Measurements from ENCODE around the gene DGKB. TPM values are rescaled to one million over a fixed set of nuclear protein-coding genes. Genes with fewer than 3 reads are reported as not detected.

Gene DGKB
- total and polyA plus RNA-seq, 2 of the 8 experiments (the other 6 are each of a cell fraction or from before 2014, with no cell fraction given), result 1.9 to 2.6 TPM

GRCh38 chr7:14834456-14834855 is 68.1 kb downstream of the DGKB start:
- no peak overlapping the region for H4K5ac ChIP-seq (ENCODE audit: insufficient read length, low read depth, low read length)
- H2BK15ac ChIP-seq (ENCODE audit: low read length), result no peak overlapping the region
- no peaks in the 10 kb centered on the region for H3K27me3 ChIP-seq (replicated peaks in 1 of 4; ENCODE audit: control insufficient read depth in 3 of 4, extremely low read depth in 1 of 4, insufficient read depth in 3 of 4, low read length in 3 of 4)
- no peak overlapping the region for H3K27ac ChIP-seq (ENCODE audit: low read depth, low read length)
- ChIA-PET POLR2A (ENCODE audit: partially characterized antibody) (no interaction called here), CTCF (ENCODE audit: partially characterized antibody) (interaction anchor here (1.1 to 1.6 kb wide), 3 partner anchors 63 to 116 kb away, joined by 3 to 5 read pairs (median 5); no protein-coding TSS in a partner anchor)
- no peak overlapping the region for H3K56ac ChIP-seq (replicated peaks; ENCODE audit: insufficient read length, low read depth, low read length)
- H2AK5ac ChIP-seq (ENCODE audit: low read depth, low read length), result no peak overlapping the region
- H2BK20ac ChIP-seq (ENCODE audit: low read length), result no peak overlapping the region
- peak; percentile 55 for FAIRE-seq
- no peaks in the 10 kb centered on the region for H3K36me3 ChIP-seq (ENCODE audit: control insufficient read depth in 2 of 4, insufficient read depth in 4 of 4, low read length in 3 of 4)
- no peak overlapping the region for H4K91ac ChIP-seq (replicated peaks; ENCODE audit: insufficient read length, low read length)
- no peaks in the 10 kb centered on the region for H3K79me2 ChIP-seq (ENCODE audit: control insufficient read depth in 1 of 2, insufficient read depth in 2 of 2, low read length in 2 of 2)
- no peak overlapping the region for H3K14ac ChIP-seq (ENCODE audit: insufficient read length)
- peak overlapping the region; percentile 86 for H2BK12ac ChIP-seq (ENCODE audit: low read depth, low read length)
- H3K18ac ChIP-seq (ENCODE audit: extremely low read depth, low read length), result peak overlapping the region; percentile 26; the same call in 1 of the 2 replicates
- no peaks in the 10 kb centered on the region for H3K9me3 ChIP-seq (ENCODE audit: insufficient read depth in 2 of 2, low read depth in 1 of 2, low read length in 1 of 2)
- no peak overlapping the region for H3K23ac ChIP-seq (ENCODE audit: insufficient read length)
- H3K4ac ChIP-seq (replicated peaks; ENCODE audit: insufficient read length, low read depth, low read length), result no peak overlapping the region
- no peak overlapping the region for H3K4me3 ChIP-seq (ENCODE audit: extremely low read depth in 1 of 4, insufficient read depth in 2 of 4, low read depth in 3 of 4, low read length in 4 of 4)
- 92% methylated on average over 3 of the region's 3 CpGs; no CpG with 5 or more reads in 1 of the 2 experiments for WGBS, 2 experiments (ENCODE audit: extremely low coverage in 1 of 2, insufficient coverage in 1 of 2, insufficient read length in 1 of 2, insufficient replicate concordance in 2 of 2, low coverage in 1 of 2, low lambda C conversion rate in 2 of 2, missing lambda C conversion rate in 1 of 2)
- DNase-seq (ENCODE audit: low read depth in 1 of 2, low spot score in 2 of 2), result no peak
- H3K4me1 ChIP-seq (replicated peaks in 1 of 4; ENCODE audit: control insufficient read depth in 3 of 4, insufficient read depth in 4 of 4, low read length in 3 of 4), result peaks cover 2 to 23% (median 14%) of the 10 kb centered on the region in 4 experiments; a peak in 4 of 7 replicates
- peak overlapping the region; percentile 56; the same call in 1 of the 2 replicates for H2BK5ac ChIP-seq (ENCODE audit: low read depth, low read length)
- H3K23me2 ChIP-seq (ENCODE audit: low read depth, low read length), result no peaks in the 10 kb centered on the region
- no peak overlapping the region for H4K8ac ChIP-seq (ENCODE audit: extremely low read depth, insufficient read depth, low read length)
- H3K79me1 ChIP-seq (ENCODE audit: low read depth, low read length), result no peaks in the 10 kb centered on the region
- peak overlapping the region; percentile 65 for H2BK120ac ChIP-seq (replicated peaks; ENCODE audit: low read depth, low read length)
- no peak overlapping the region for H3K9ac ChIP-seq (replicated peaks in 1 of 4; ENCODE audit: extremely low read depth in 1 of 4, low read depth in 3 of 4, low read length in 3 of 4)
- no peaks in the 10 kb centered on the region for H4K20me1 ChIP-seq (replicated peaks in 1 of 2; ENCODE audit: control insufficient read depth in 1 of 2, insufficient read depth in 2 of 2, low read length in 2 of 2)
- no peak overlapping the region for H2AFZ ChIP-seq (ENCODE audit: low read length)
- peak overlapping the region in 1 of 2 experiments; percentile 2; a peak in 1 of 4 replicates for H3K4me2 ChIP-seq (ENCODE audit: insufficient read depth in 1 of 2, low read depth in 2 of 2, low read length in 2 of 2)
- no peak for TF ChIP-seq EZH2 (IDR thresholded peaks at IDR 0.05; ENCODE audit: low read depth, low read length, severe bottlenecking)
- no peak for TF ChIP-seq POU5F1 (IDR thresholded peaks at IDR 0.05; ENCODE audit: low read depth, low read length)
- no peak for TF ChIP-seq HDAC2 (IDR thresholded peaks at IDR 0.05; ENCODE audit: borderline replicate concordance in 1 of 2, low read depth in 2 of 2, low read length in 2 of 2)
- TF ChIP-seq JUN (IDR thresholded peaks at IDR 0.05; ENCODE audit: low read depth, low read length), result no peak
- no peak for TF ChIP-seq RBBP5 (IDR thresholded peaks at IDR 0.05; ENCODE audit: borderline replicate concordance, low read depth, low read length)
- TF ChIP-seq KDM1A (IDR thresholded peaks at IDR 0.05; ENCODE audit: borderline replicate concordance, low read length), result no peak
- no peak for TF ChIP-seq SIX5 (IDR thresholded peaks at IDR 0.05; ENCODE audit: low read depth, low read length)
- TF ChIP-seq KDM5A (IDR thresholded peaks at IDR 0.05; ENCODE audit: low read length), result no peak
- TF ChIP-seq ATF3 (IDR thresholded peaks at IDR 0.05; ENCODE audit: insufficient read depth, low read depth, low read length), result no peak
- TF ChIP-seq NANOG (IDR thresholded peaks at IDR 0.05; ENCODE audit: insufficient read depth, low read depth, low read length, poor library complexity, severe bottlenecking), result no peak
- TF ChIP-seq ASH2L (IDR thresholded peaks at IDR 0.05; ENCODE audit: low read length), result no peak
- no peak for TF ChIP-seq TEAD4 (IDR thresholded peaks at IDR 0.05; ENCODE audit: low read depth, low read length)
- TF ChIP-seq SP4 (IDR thresholded peaks at IDR 0.05; ENCODE audit: low read length), result no peak

All from H1 (cell line).